ENCODE measurements around the gene CAMTA1. TPM values are rescaled to one million over a fixed set of nuclear protein-coding genes. Genes with fewer than 3 reads are reported as not detected.

The CAMTA1 gene
- total RNA-seq, 1 donor from 2014 or later, result 99.0 TPM

DNA sequence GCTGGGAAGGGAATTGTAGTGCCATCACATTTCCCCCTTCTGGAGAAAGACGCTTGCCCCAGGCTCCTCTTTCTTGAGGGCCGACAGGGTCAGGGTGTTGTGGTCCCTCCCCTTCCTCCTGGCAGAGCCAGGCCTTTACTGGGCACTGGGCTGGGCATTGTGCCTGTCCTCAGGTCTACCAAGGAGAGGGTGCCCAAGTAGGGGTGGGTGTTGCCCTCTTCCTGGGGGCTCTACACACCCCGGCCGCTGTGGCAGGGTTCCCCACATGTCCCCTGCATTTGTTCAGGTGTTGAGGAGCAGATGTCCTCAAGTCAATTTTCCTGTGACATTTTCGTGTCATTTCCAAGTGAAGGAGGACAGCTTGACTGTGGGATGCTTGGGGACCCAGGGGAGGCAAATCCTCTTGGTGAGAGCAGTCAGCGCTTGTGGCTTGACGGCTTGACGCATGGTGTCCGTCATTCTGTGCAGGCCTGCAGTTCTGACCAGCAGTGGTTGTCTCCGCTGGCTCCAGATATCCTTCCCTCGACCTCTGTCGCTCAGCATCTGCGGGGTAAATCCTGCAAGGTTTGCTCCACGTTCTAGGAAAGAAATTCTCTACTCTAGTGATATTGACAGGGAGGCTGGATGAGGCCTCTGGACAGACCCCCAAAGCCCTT, 804.0 kb downstream of the CAMTA1 start:
- no peak overlapping the region for H3K27ac Mint-ChIP-seq
- peaks cover 29% of the 10 kb centered on the region for H3K27me3 Mint-ChIP-seq
- H3K4me1 Mint-ChIP-seq (ENCODE audit: low read depth), result peaks cover 5% of the 10 kb centered on the region

GRCh38 chr1:7589774-7590425, 804.6 kb downstream of the CAMTA1 start:
- TF ChIP-seq, protein P1, sequence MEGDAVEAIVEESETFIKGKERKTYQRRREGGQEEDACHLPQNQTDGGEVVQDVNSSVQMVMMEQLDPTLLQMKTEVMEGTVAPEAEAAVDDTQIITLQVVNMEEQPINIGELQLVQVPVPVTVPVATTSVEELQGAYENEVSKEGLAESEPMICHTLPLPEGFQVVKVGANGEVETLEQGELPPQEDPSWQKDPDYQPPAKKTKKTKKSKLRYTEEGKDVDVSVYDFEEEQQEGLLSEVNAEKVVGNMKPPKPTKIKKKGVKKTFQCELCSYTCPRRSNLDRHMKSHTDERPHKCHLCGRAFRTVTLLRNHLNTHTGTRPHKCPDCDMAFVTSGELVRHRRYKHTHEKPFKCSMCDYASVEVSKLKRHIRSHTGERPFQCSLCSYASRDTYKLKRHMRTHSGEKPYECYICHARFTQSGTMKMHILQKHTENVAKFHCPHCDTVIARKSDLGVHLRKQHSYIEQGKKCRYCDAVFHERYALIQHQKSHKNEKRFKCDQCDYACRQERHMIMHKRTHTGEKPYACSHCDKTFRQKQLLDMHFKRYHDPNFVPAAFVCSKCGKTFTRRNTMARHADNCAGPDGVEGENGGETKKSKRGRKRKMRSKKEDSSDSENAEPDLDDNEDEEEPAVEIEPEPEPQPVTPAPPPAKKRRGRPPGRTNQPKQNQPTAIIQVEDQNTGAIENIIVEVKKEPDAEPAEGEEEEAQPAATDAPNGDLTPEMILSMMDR (IDR thresholded peaks at IDR 0.05; ENCODE audit: unreplicated experiment), result no peak
- peaks cover 7% of the 10 kb centered on the region for H3K4me1 Mint-ChIP-seq (ENCODE audit: low read depth)
- no peak overlapping the region for H3K27ac Mint-ChIP-seq
- DNase-seq (ENCODE audit: low spot score, unreplicated experiment), result no peak
- H3K27me3 Mint-ChIP-seq, result peaks cover 30% of the 10 kb centered on the region
- no peaks in the 10 kb centered on the region for H3K36me3 Mint-ChIP-seq (ENCODE audit: insufficient read depth)
- H3K4me3 Mint-ChIP-seq (ENCODE audit: low read depth), result no peak overlapping the region
- no peaks in the 10 kb centered on the region for H3K9me3 Mint-ChIP-seq (ENCODE audit: low read depth)

More for the DNA sequence above, 804.0 kb downstream of the CAMTA1 start:
- Mint-ChIP-seq H3K36me3 (ENCODE audit: insufficient read depth) (no peaks in the 10 kb centered on the region), H3K4me3 (ENCODE audit: low read depth) (no peak overlapping the region), H3K9me3 (ENCODE audit: low read depth) (no peaks in the 10 kb centered on the region)
- TF ChIP-seq, protein P1 (IDR thresholded peaks at IDR 0.05; ENCODE audit: unreplicated experiment), result no peak
- no peak for DNase-seq (ENCODE audit: low spot score, unreplicated experiment)

DNA sequence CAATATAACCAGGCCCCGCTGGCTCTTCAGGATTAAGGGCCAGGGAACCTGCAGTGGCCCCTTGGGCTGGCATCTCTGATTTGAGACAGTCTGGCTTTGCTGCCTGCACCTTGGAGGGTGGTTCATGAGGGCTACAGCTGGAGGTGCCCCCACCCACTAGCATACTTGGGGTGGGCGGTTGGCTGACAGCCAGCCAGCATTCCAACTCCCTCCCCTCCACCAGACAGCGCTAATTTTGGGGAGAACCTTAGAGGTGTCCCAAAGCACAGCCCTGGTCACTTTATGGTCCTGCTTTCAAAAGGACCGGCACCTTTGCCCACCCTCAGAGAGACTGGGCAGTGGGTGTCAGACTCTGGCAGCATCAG, 805.2 kb downstream of the CAMTA1 start:
- no peak overlapping the region for H3K27ac Mint-ChIP-seq
- TF ChIP-seq, protein P1 (IDR thresholded peaks at IDR 0.05; ENCODE audit: unreplicated experiment), result no peak
- H3K4me3 Mint-ChIP-seq (ENCODE audit: low read depth), result no peak overlapping the region
- no peaks in the 10 kb centered on the region for H3K9me3 Mint-ChIP-seq (ENCODE audit: low read depth)
- no peaks in the 10 kb centered on the region for H3K36me3 Mint-ChIP-seq (ENCODE audit: insufficient read depth)
- H3K4me1 Mint-ChIP-seq (ENCODE audit: low read depth), result peaks cover 7% of the 10 kb centered on the region
- H3K27me3 Mint-ChIP-seq, result peaks cover 25% of the 10 kb centered on the region
- DNase-seq (ENCODE audit: low spot score, unreplicated experiment), result no peak

- peaks cover 7% of the 10 kb centered on the region for H3K4me1 Mint-ChIP-seq (ENCODE audit: low read depth)
- H3K4me3 Mint-ChIP-seq (ENCODE audit: low read depth), result no peak overlapping the region
- no peak overlapping the region for H3K27ac Mint-ChIP-seq
- H3K9me3 Mint-ChIP-seq (ENCODE audit: low read depth), result no peaks in the 10 kb centered on the region
- H3K27me3 Mint-ChIP-seq, result peaks cover 25% of the 10 kb centered on the region
- H3K36me3 Mint-ChIP-seq (ENCODE audit: insufficient read depth), result no peaks in the 10 kb centered on the region
- TF ChIP-seq, protein P1 (IDR thresholded peaks at IDR 0.05; ENCODE audit: unreplicated experiment), result no peak
- no peak for DNase-seq (ENCODE audit: low spot score, unreplicated experiment)
Observed at GRCh38 chr1:7591565-7591964, 806.3 kb downstream of the CAMTA1 start.

GRCh38 chr1:7592120-7592798, 807.0 kb downstream of the CAMTA1 start:
- H3K27ac Mint-ChIP-seq, result no peak overlapping the region

More at GRCh38 chr1:7592120-7592798, 807.0 kb downstream of the CAMTA1 start:
- DNase-seq (ENCODE audit: low spot score, unreplicated experiment), result no peak
- Mint-ChIP-seq H3K4me3 (ENCODE audit: low read depth) (no peak overlapping the region), H3K9me3 (ENCODE audit: low read depth) (no peaks in the 10 kb centered on the region), H3K4me1 (ENCODE audit: low read depth) (peaks cover 7% of the 10 kb centered on the region), H3K27me3 (peaks cover 22% of the 10 kb centered on the region), H3K36me3 (ENCODE audit: insufficient read depth) (no peaks in the 10 kb centered on the region)
- TF ChIP-seq, protein P1 (IDR thresholded peaks at IDR 0.05; ENCODE audit: unreplicated experiment), result no peak

Data from progenitor cell of endocrine pancreas (in vitro differentiated cells).